HepG2 (cell line): Measurements from ENCODE around the gene C1orf94. TPM values are rescaled to one million over a fixed set of nuclear protein-coding genes. Genes with fewer than 3 reads are reported as not detected.

Experiments used
- ATAC-seq: fragments of 200-7000 bp; cut with Tn5 transposase; 3 replicates; pipeline ENCODE4 v1.9.1; 2020; ENCODE audit warnings: mild to moderate bottlenecking, moderate library complexity
- BruUV-seq: library from RNA; stranded (reverse); fragments of 400-500 nt; replicated peaks from 2 replicates; lab custom pipeline; 2021; lab: Mats Ljungman, UMichigan
- CTCF ChIA-PET: fragments of 300-600 bp; formaldehyde crosslinking; extraction: SDS; loops from one replicate; lab custom pipeline; 2021; ENCODE audit warnings: low total read pairs, inconsistent platforms, low intra/inter-chr PET ratio; lab: Yijun Ruan, JAX
- POLR2A ChIA-PET: fragments of 350-600 bp; sonication (Branson Sonifier 250); formaldehyde crosslinking; loops from one replicate; lab custom pipeline; 2020; ENCODE audit warnings: antibody characterized with exemption, inconsistent platforms; lab: Yijun Ruan, JAX
- DNase-seq: peaks from one replicate; pipeline ENCODE4 v3.0.0-alpha.2; 2015; ENCODE audit warnings: low spot score
- FAIRE-seq: peaks from 3 replicates; lab custom pipeline; 2011; peaks lifted over from hg19 to GRCh38; lab: Jason Lieb, UNC
- H2AFZ ChIP-seq: one replicate; pipeline ENCODE4 v1.6.1; 2011; ENCODE audit warnings: low read length, inconsistent platforms
- H3K27ac ChIP-seq: fragments of 300-600 bp; 3 replicates; pipeline ENCODE4 v1.8.0; 2011; ENCODE audit warnings: mixed run types, mild to moderate bottlenecking, mixed read lengths, low read length, inconsistent platforms; ENCODE audit not compliant: insufficient read depth; ENCODE audit errors: extremely low read length
- H3K27me3 ChIP-seq, 2 experiments: fragments of 200-600 bp in 1 of 2; 2 replicates in 1 of 2; 3 replicates in 1 of 2; pipeline versions ENCODE4 v1.6.0 to v1.8.0; 2011; ENCODE audit warnings: low read length in 2 of 2, mild to moderate bottlenecking in 2 of 2, moderate library complexity in 2 of 2, inconsistent platforms in 1 of 2; ENCODE audit not compliant: insufficient read depth in 2 of 2, control insufficient read depth in 1 of 2
- H3K36me3 ChIP-seq, 2 experiments: fragments of 200-600 bp in 1 of 2; replicated peaks in 1 of 2; 2 replicates in 1 of 2; 3 replicates in 1 of 2; pipeline versions ENCODE4 v1.5.1 to v1.8.0; 2011; ENCODE audit warnings: low read length in 2 of 2, inconsistent platforms in 1 of 2; ENCODE audit not compliant: insufficient read depth in 2 of 2, control insufficient read depth in 1 of 2
- H3K4me1 ChIP-seq: 2 replicates; pipeline ENCODE4 v1.5.1; 2012; ENCODE audit warnings: low read length, inconsistent platforms; ENCODE audit not compliant: insufficient read depth
- H3K4me2 ChIP-seq: 2 replicates; pipeline ENCODE4 v1.6.0; 2011; ENCODE audit warnings: low read depth, low read length, inconsistent platforms
- H3K4me3 ChIP-seq, 3 experiments: fragments of 200-600 bp in 1 of 3; sonication (generic), shearing (Covaris generic) in 1 of 3; replicated peaks in 1 of 3; 2 replicates each; pipeline ENCODE4 v1.5.1; 2011 to 2016; ENCODE audit warnings: low read length in 3 of 3, inconsistent platforms in 2 of 3, low read depth in 2 of 3, mild to moderate bottlenecking in 2 of 3, control low read depth in 1 of 3, mixed read lengths in 1 of 3; ENCODE audit not compliant: insufficient read depth in 1 of 3
- H3K79me2 ChIP-seq: one replicate; pipeline ENCODE4 v1.6.1; 2011; ENCODE audit warnings: low read length, inconsistent platforms; ENCODE audit not compliant: insufficient read depth
- H3K9ac ChIP-seq: 2 replicates; pipeline ENCODE4 v1.6.0; 2011; ENCODE audit warnings: mild to moderate bottlenecking, low read depth, low read length, inconsistent platforms; ENCODE audit not compliant: insufficient read depth
- H3K9me3 ChIP-seq: 2 replicates; pipeline ENCODE4 v1.5.1; 2012; ENCODE audit warnings: mild to moderate bottlenecking, low read length
- H4K20me1 ChIP-seq: 2 replicates; pipeline ENCODE4 v1.6.0; 2011; ENCODE audit warnings: inconsistent platforms, mild to moderate bottlenecking, low read length, moderate library complexity; ENCODE audit not compliant: insufficient read depth
- DPF2 ChIP-seq: sonication (generic); formaldehyde crosslinking; IDR thresholded peaks from 2 replicates; pipeline ENCODE4 v1.4.0; 2020; ENCODE audit warnings: mild to moderate bottlenecking, low read depth, missing genetic modification reagents, borderline replicate concordance
- GABPA ChIP-seq, 2 experiments: IDR thresholded peaks; 2 replicates each; pipeline ENCODE4 v1.6.1; 2011 to 2016; ENCODE audit warnings: low read depth in 2 of 2, low read length in 1 of 2, missing biosample characterization in 1 of 2, missing genetic modification characterization in 1 of 2
- PLRG1 ChIP-seq: fragments of 450-650 bp; conservative IDR thresholded peaks from 2 replicates; pipeline ENCODE4 v1.6.1; 2016
- POLR2AphosphoS5 ChIP-seq: IDR thresholded peaks from 2 replicates; pipeline ENCODE4 v1.6.1; 2012; ENCODE audit warnings: low read depth, low read length
- SNAI1 ChIP-seq: sonication (generic); formaldehyde crosslinking; IDR thresholded peaks from 2 replicates; pipeline ENCODE4 v1.5.0; 2020; ENCODE audit warnings: mild to moderate bottlenecking, missing genetic modification reagents, borderline replicate concordance
- UBTF ChIP-seq: sonication (generic); formaldehyde crosslinking; IDR thresholded peaks from 2 replicates; pipeline ENCODE4 v1.4.0; 2020; ENCODE audit warnings: mild to moderate bottlenecking, missing genetic modification reagents
- ZNF143 ChIP-seq: sonication (generic); formaldehyde crosslinking; IDR thresholded peaks from 2 replicates; pipeline ENCODE4 v1.4.0; 2020; ENCODE audit warnings: missing genetic modification reagents
- ZNF207 ChIP-seq: fragments of 450-650 bp; IDR thresholded peaks from 2 replicates; pipeline ENCODE4 v1.6.1; 2016; ENCODE audit warnings: antibody characterized with exemption, borderline replicate concordance
- ZNF337 ChIP-seq: sonication (generic); formaldehyde crosslinking; IDR thresholded peaks from 2 replicates; pipeline ENCODE4 v1.5.1; 2020; ENCODE audit warnings: missing genetic modification reagents, low read depth, mild to moderate bottlenecking, borderline replicate concordance
- ZNF550 ChIP-seq: sonication (generic); formaldehyde crosslinking; IDR thresholded peaks from 2 replicates; pipeline ENCODE4 v1.4.0; 2020; ENCODE audit warnings: mild to moderate bottlenecking, missing genetic modification reagents, borderline replicate concordance
- WGBS: methylation state at CpG from one replicate; pipeline ENCODE4 v1.1.6; 2017; ENCODE audit warnings: low lambda C conversion rate; 5-methylcytosine and 5-hydroxymethylcytosine counted together
- in situ Hi-C: cut with HindIII; loops from 2 replicates; pipeline ENCODE4 v1.10.0; 2017; ENCODE audit warnings: low pct_unique_long_range_greater_than_20kb; ENCODE audit not compliant: extremely low pct_ligation_motif_present
- intact Hi-C: fragments of 100-400 bp; cut with micrococcal nuclease; formaldehyde crosslinking; loops from one replicate; pipeline ENCODE4 v1.10.0; 2022; ENCODE audit not compliant: unreplicated experiment
- polyA plus RNA-seq, 8 experiments: library from polyadenylated mRNA; depleted of rRNA in 3 of 8; stranded (reverse) in 7 of 8; unstranded in 1 of 8; fragments of >200 nt; fragmentation: Illumina TruSeq in 4 of 8; extraction: Trizol in 4 of 8; gene quantifications; 2 replicates each; pipeline versions ENCODE4 v1.2.1 to v1.2.3, GENCODE V29; 2011 to 2016; ENCODE audit warnings: low read depth in 4 of 8, missing spikeins in 1 of 8, mixed read lengths in 1 of 8; ENCODE audit not compliant: insufficient read depth in 1 of 8
- total RNA-seq, 5 experiments: library from RNA; depleted of rRNA; stranded (reverse); fragments of >200 nt; fragmentation: Illumina TruSeq; extraction: Trizol; gene quantifications; 2 replicates each; pipeline ENCODE4 v1.2.3, GENCODE V29; 2016; ENCODE audit warnings: low read depth in 1 of 5
- TF ChIP-seq, protein P1 (sequence below): sonication (generic); formaldehyde crosslinking; IDR thresholded peaks from 2 replicates; pipeline ENCODE4 v1.4.0; 2020; ENCODE audit warnings: missing genetic modification reagents

The C1orf94 gene
- total and polyA plus RNA-seq, 2 of the 13 experiments (the other 11 are each of a cell fraction or from before 2014, with no cell fraction given), result not detected

- Histone ChIP-seq H3K4me1 (no peaks in the 10 kb centered on the region), H3K4me3 (no peak overlapping the region), H4K20me1 (no peaks in the 10 kb centered on the region), H3K27me3 (peaks cover 0 to 11% of the 10 kb centered on the region in 2 experiments; a peak in 1 of 5 replicates), H3K9me3 (no peaks in the 10 kb centered on the region), H3K79me2 (no peaks in the 10 kb centered on the region), H3K27ac (no peak overlapping the region), H2AFZ (no peak overlapping the region), H3K9ac (no peak overlapping the region), H3K4me2 (no peak overlapping the region), H3K36me3 (no peaks in the 10 kb centered on the region)
- DNase-seq, result no peak
- no peak for ATAC-seq
- CTCF ChIA-PET, result no interaction called here
- BruUV-seq, result no TSS peak
- POLR2A ChIA-PET, result no interaction called here
- TF ChIP-seq, protein P1, sequence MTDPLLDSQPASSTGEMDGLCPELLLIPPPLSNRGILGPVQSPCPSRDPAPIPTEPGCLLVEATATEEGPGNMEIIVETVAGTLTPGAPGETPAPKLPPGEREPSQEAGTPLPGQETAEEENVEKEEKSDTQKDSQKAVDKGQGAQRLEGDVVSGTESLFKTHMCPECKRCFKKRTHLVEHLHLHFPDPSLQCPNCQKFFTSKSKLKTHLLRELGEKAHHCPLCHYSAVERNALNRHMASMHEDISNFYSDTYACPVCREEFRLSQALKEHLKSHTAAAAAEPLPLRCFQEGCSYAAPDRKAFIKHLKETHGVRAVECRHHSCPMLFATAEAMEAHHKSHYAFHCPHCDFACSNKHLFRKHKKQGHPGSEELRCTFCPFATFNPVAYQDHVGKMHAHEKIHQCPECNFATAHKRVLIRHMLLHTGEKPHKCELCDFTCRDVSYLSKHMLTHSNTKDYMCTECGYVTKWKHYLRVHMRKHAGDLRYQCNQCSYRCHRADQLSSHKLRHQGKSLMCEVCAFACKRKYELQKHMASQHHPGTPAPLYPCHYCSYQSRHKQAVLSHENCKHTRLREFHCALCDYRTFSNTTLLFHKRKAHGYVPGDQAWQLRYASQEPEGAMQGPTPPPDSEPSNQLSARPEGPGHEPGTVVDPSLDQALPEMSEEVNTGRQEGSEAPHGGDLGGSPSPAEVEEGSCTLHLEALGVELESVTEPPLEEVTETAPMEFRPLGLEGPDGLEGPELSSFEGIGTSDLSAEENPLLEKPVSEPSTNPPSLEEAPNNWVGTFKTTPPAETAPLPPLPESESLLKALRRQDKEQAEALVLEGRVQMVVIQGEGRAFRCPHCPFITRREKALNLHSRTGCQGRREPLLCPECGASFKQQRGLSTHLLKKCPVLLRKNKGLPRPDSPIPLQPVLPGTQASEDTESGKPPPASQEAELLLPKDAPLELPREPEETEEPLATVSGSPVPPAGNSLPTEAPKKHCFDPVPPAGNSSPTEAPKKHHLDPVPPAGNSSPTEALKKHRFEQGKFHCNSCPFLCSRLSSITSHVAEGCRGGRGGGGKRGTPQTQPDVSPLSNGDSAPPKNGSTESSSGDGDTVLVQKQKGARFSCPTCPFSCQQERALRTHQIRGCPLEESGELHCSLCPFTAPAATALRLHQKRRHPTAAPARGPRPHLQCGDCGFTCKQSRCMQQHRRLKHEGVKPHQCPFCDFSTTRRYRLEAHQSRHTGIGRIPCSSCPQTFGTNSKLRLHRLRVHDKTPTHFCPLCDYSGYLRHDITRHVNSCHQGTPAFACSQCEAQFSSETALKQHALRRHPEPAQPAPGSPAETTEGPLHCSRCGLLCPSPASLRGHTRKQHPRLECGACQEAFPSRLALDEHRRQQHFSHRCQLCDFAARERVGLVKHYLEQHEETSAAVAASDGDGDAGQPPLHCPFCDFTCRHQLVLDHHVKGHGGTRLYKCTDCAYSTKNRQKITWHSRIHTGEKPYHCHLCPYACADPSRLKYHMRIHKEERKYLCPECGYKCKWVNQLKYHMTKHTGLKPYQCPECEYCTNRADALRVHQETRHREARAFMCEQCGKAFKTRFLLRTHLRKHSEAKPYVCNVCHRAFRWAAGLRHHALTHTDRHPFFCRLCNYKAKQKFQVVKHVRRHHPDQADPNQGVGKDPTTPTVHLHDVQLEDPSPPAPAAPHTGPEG (CRISPR knock-in tag), result no peak
- TF ChIP-seq UBTF (CRISPR knock-in tag) (no peak), GABPA (IDR thresholded peaks at IDR 0.05; ENCODE audit: low read depth, low read length) (no peak), GABPA (CRISPR knock-in tag; IDR thresholded peaks at IDR 0.05; ENCODE audit: low read depth) (no peak), DPF2 (CRISPR knock-in tag) (no peak), ZNF143 (no peak), ZNF337 (CRISPR knock-in tag) (no peak), ZNF207 (no peak), SNAI1 (CRISPR knock-in tag) (no peak), POLR2AphosphoS5 (no peak), ZNF550 (no peak), PLRG1 (no peak)
- in situ Hi-C loops, result loop anchor here (25.0 kb wide), 1 partner anchor 519 kb away; no protein-coding TSS in a partner anchor
- intact Hi-C loops, result no loop called here
- 4% methylated on average over 3 of the region's 3 CpGs for WGBS
- no peak for FAIRE-seq
Observed at GRCh38 chr1:34156739-34157138, 20.0 kb upstream of the C1orf94 start.
